A673 (cell line): ENCODE data around the gene PACS1. TPM values are rescaled to one million over a fixed set of nuclear protein-coding genes. Genes with fewer than 3 reads are reported as not detected.

ENCODE experiments used
- BruUV-seq: library from RNA; stranded (reverse); fragments of 400-500 nt; replicated peaks from 2 replicates; lab custom pipeline; 2021; lab: Mats Ljungman, UMichigan
- CTCF ChIA-PET: fragments of 300-600 bp; sonication (Branson Sonifier 250); formaldehyde crosslinking; loops from one replicate; lab custom pipeline; 2022; ENCODE audit warnings: antibody characterized with exemption; lab: Charles Lee
- POLR2A ChIA-PET: fragments of 300-600 bp; sonication (Branson Sonifier 250); formaldehyde crosslinking; loops from one replicate; lab custom pipeline; 2022; ENCODE audit warnings: antibody characterized with exemption; ENCODE audit not compliant: low non-redundant PET; lab: Charles Lee
- DNase-seq: peaks from one replicate; pipeline ENCODE4 v3.0.0-alpha.2; 2015; ENCODE audit warnings: low spot score
- H3K27ac ChIP-seq: fragments of 200-600 bp; sonication (generic); 2 replicates; pipeline ENCODE4 v1.5.1; 2016; ENCODE audit warnings: mixed run types, low read depth, mild to moderate bottlenecking, mixed read lengths, antibody characterized with exemption, low read length; ENCODE audit not compliant: poor library complexity, severe bottlenecking
- H3K27me3 ChIP-seq: fragments of 200-600 bp; sonication (generic); replicated peaks from 2 replicates; pipeline ENCODE4 v1.6.1; 2017; ENCODE audit warnings: mixed run types, low read depth, mild to moderate bottlenecking, mixed read lengths, antibody characterized with exemption, low read length; ENCODE audit not compliant: insufficient read depth, poor library complexity
- H3K36me3 ChIP-seq: fragments of 200-600 bp; sonication (generic); 2 replicates; pipeline ENCODE4 v1.6.1; 2016; ENCODE audit warnings: mixed run types, mild to moderate bottlenecking, mixed read lengths, antibody characterized with exemption, low read length; ENCODE audit not compliant: insufficient read depth, poor library complexity, severe bottlenecking
- H3K4me1 ChIP-seq: fragments of 200-600 bp; sonication (generic); 2 replicates; pipeline ENCODE4 v1.6.1; 2017; ENCODE audit warnings: mixed run types, mild to moderate bottlenecking, mixed read lengths, antibody characterized with exemption, low read length; ENCODE audit not compliant: insufficient read depth, poor library complexity, severe bottlenecking
- H3K4me3 ChIP-seq: fragments of 200-600 bp; sonication (generic); 2 replicates; pipeline ENCODE4 v1.5.1; 2016; ENCODE audit warnings: low read depth, mixed run types, mild to moderate bottlenecking, mixed read lengths, low read length; ENCODE audit not compliant: poor library complexity, severe bottlenecking
- H3K9me3 ChIP-seq: fragments of 200-600 bp; sonication (generic); 2 replicates; pipeline ENCODE4 v1.6.1; 2016; ENCODE audit warnings: mixed run types, low read depth, mild to moderate bottlenecking, mixed read lengths, antibody characterized with exemption, low read length; ENCODE audit not compliant: poor library complexity, severe bottlenecking
- CTCF ChIP-seq: fragments of 300-800, 200-600 bp; sonication (generic); conservative IDR thresholded peaks from 2 replicates; pipeline ENCODE4 v1.5.1; 2017; ENCODE audit warnings: low read depth, mild to moderate bottlenecking, antibody characterized with exemption, low read length, moderate library complexity, mixed read lengths
- EZH2 ChIP-seq: fragments of 200-600 bp; sonication (generic); IDR thresholded peaks from 2 replicates; pipeline ENCODE4 v1.6.1; 2017; ENCODE audit warnings: borderline replicate concordance, low read depth, mild to moderate bottlenecking, mixed read lengths, antibody characterized with exemption, low read length; ENCODE audit not compliant: poor library complexity, severe bottlenecking
- intact Hi-C: fragments of 100-400 bp; cut with micrococcal nuclease; formaldehyde crosslinking; loops from one replicate; pipeline ENCODE4 v1.10.0; 2022; ENCODE audit not compliant: unreplicated experiment
- total RNA-seq: library from RNA; stranded (reverse); gene quantifications from 2 replicates; pipeline ENCODE4 v1.2.3, GENCODE V29; 2021

PACS1 gene
- total RNA-seq, 1 experiment from 2014 or later = 75.7 TPM

- Histone ChIP-seq H3K36me3 (no peaks in the 10 kb centered on the region), H3K27ac (no peak overlapping the region), H3K4me1 (peaks cover 3% of the 10 kb centered on the region), H3K4me3 (no peak overlapping the region), H3K9me3 (no peaks in the 10 kb centered on the region), H3K27me3 (no peaks in the 10 kb centered on the region)
- intact Hi-C loops = no loop called here
- TF ChIP-seq EZH2 (no peak), CTCF (no peak)
- no peak for DNase-seq
- BruUV-seq = no TSS peak
- POLR2A ChIA-PET = no interaction called here
- CTCF ChIA-PET = interaction anchor here (0.5 to 0.6 kb wide), 2 partner anchors 11 to 21 kb away, joined by 3 read pairs; no protein-coding TSS in a partner anchor
Measured at GRCh38 chr11:66042996-66043906, 26.8 kb upstream of the PACS1 start.

GRCh38 chr11:66044757-66045156 is 25.3 kb upstream of the PACS1 start:
- no peak for DNase-seq
- ChIA-PET POLR2A (no interaction called here), CTCF (interaction anchor here (0.6 to 1.8 kb wide), 7 partner anchors 9 to 91 kb away, joined by 3 to 12 read pairs (median 5); partner anchors contain the start of gene BANF1)
- no peak overlapping the region for H3K4me3 ChIP-seq
- peaks cover 6% of the 10 kb centered on the region for H3K4me1 ChIP-seq
- no peak for TF ChIP-seq EZH2
- TF ChIP-seq CTCF = no peak
- no TSS peak for BruUV-seq
- no peaks in the 10 kb centered on the region for H3K9me3 ChIP-seq
- H3K27me3 ChIP-seq = no peaks in the 10 kb centered on the region
- intact Hi-C loops = no loop called here
- no peaks in the 10 kb centered on the region for H3K36me3 ChIP-seq
- H3K27ac ChIP-seq = no peak overlapping the region

- no peak overlapping the region for H3K27ac ChIP-seq
Measured at GRCh38 chr11:66045177-66045639, 24.9 kb upstream of the PACS1 start.

More at GRCh38 chr11:66045177-66045639, 24.9 kb upstream of the PACS1 start:
- intact Hi-C loops = no loop called here
- ChIA-PET POLR2A (no interaction called here), CTCF (interaction anchor here (0.5 to 1.8 kb wide), 10 partner anchors 9 to 118 kb away, joined by 3 to 12 read pairs (median 6); partner anchors contain the start of gene BANF1)
- no peak overlapping the region for H3K4me3 ChIP-seq
- H3K36me3 ChIP-seq = no peaks in the 10 kb centered on the region
- H3K9me3 ChIP-seq = no peaks in the 10 kb centered on the region
- H3K4me1 ChIP-seq = peaks cover 6% of the 10 kb centered on the region
- DNase-seq = peak; percentile 92
- no TSS peak for BruUV-seq
- TF ChIP-seq CTCF = peak; percentile 100
- no peak for TF ChIP-seq EZH2
- no peaks in the 10 kb centered on the region for H3K27me3 ChIP-seq
